Breast epithelium (tissue), 3 donors: ENCODE results near the gene F11R.

Experiments
- CTCF ChIP-seq, 3 donors: fragments of 450-650 bp; IDR thresholded peaks; one replicate each; pipeline ENCODE4 v1.5.1; 2016 to 2017; ENCODE audit warnings: antibody characterized with exemption in 3 of 3, mild to moderate bottlenecking in 3 of 3, moderate library complexity in 3 of 3
- POLR2AphosphoS5 ChIP-seq, 3 donors: sonication (generic); formaldehyde crosslinking; IDR thresholded peaks; one replicate each; pipeline ENCODE4 v1.6.1; 2017; ENCODE audit warnings: antibody characterized with exemption in 3 of 3

- no peak for TF ChIP-seq POLR2AphosphoS5 (IDR thresholded peaks at IDR 0.05)
- TF ChIP-seq CTCF (IDR thresholded peaks at IDR 0.05), result no peak
Observed at GRCh38 chr1:161048949-161049722, 28.2 kb upstream of the F11R start.
